ENCODE results near the gene TSC22D3.

DNA sequence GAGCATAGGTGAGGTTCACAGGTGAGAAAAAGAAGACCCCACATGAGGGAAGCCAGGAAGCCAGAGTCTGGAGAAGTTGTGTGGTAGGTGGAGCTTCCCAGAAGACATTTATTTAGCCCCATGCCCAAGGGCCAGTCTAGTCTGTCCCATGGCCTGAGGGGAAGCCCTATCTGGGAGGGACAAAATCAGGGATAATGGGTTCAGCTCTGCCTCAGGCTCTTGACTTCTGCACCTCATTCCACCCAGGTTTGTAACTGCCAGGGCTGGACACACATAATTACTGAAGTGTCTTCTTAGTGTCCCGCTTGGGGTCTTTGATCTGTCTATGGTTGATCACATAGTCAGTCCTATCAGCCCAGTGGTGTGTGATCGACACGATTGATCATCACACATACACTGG lies 36.0 kb downstream of the TSC22D3 start:
- TF ChIP-seq, protein P1, sequence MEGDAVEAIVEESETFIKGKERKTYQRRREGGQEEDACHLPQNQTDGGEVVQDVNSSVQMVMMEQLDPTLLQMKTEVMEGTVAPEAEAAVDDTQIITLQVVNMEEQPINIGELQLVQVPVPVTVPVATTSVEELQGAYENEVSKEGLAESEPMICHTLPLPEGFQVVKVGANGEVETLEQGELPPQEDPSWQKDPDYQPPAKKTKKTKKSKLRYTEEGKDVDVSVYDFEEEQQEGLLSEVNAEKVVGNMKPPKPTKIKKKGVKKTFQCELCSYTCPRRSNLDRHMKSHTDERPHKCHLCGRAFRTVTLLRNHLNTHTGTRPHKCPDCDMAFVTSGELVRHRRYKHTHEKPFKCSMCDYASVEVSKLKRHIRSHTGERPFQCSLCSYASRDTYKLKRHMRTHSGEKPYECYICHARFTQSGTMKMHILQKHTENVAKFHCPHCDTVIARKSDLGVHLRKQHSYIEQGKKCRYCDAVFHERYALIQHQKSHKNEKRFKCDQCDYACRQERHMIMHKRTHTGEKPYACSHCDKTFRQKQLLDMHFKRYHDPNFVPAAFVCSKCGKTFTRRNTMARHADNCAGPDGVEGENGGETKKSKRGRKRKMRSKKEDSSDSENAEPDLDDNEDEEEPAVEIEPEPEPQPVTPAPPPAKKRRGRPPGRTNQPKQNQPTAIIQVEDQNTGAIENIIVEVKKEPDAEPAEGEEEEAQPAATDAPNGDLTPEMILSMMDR (conservative IDR thresholded peaks at IDR 0.05 in 1 of 2, IDR thresholded peaks at IDR 0.05 in 1 of 2; ENCODE audit: low read depth in 1 of 2, low read length in 2 of 2): no peak
- TF ChIP-seq EZH2 (IDR thresholded peaks at IDR 0.05; ENCODE audit: low read length, missing control alignments): no peak
